Retinal pigment epithelial cell (primary cell): ENCODE data around the gene METTL2A.
A peak's percentile ranks its signal among the peaks of the same experiment; 100 is the strongest.
"Not testable (repeated sequence)": the region's sequence is repeated elsewhere in the genome, so short reads cannot be mapped to it uniquely, and the experiment has no call there.

Experiments
- DNase-seq: peaks from one replicate; pipeline ENCODE4 v3.0.0-alpha.2; 2010; ENCODE audit warnings: low read depth
- H3K4me3 ChIP-seq: 2 replicates; pipeline ENCODE4 v1.5.1; 2011; ENCODE audit warnings: mild to moderate bottlenecking, low read length, control low read depth, moderate library complexity
- CTCF ChIP-seq: conservative IDR thresholded peaks from 2 replicates; pipeline ENCODE4 v1.5.1; 2011; ENCODE audit warnings: low read depth, low read length, control low read depth, inconsistent platforms

METTL2A gene

GRCh38 chr17:62441181-62441580 is 17.5 kb downstream of the METTL2A start:
- not testable (repeated sequence) for H3K4me3 ChIP-seq, DNase-seq

DNA sequence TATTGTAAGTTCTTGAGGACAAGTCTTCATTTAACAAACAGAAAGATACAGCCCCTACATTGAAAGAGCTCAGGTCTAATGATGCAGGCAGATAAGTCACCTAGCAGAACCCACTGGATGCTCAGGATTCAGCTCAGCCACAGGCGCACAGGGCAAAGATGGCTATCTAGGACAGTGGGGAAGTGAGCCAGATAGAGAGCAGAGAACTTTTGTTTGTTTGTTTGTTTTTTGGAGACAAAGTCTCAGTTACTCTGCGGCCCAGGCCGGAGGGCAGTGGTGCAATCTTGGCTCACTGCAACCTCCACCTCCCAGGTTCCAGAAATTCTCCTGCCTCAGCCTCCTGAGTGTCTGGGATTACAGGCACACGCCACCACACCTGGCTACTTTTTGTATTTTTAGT is 20.4 kb downstream of the METTL2A start:
- TF ChIP-seq CTCF = no peak
- DNase-seq = no peak
- no peak overlapping the region for H3K4me3 ChIP-seq

DNA sequence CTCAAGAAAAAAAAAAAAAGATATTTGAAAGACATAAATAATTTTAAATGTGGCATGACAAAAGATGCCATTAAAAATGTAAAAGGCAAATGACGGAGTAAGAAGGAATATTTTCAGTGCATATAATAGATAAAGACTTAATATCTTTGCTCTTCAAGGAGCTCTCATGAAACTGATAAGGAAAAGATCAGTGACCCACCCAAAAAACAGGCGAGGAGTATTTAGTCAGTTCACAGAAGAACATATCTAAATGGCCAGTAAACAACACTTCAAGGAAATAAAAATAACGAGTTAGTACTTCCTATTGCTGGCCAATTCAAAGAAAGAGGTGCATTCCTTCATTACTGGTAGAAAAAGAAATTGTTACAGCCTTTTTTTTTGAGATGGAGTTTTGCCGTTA is 22.1 kb downstream of the METTL2A start:
- H3K4me3 ChIP-seq, DNase-seq: not testable (repeated sequence)

DNA sequence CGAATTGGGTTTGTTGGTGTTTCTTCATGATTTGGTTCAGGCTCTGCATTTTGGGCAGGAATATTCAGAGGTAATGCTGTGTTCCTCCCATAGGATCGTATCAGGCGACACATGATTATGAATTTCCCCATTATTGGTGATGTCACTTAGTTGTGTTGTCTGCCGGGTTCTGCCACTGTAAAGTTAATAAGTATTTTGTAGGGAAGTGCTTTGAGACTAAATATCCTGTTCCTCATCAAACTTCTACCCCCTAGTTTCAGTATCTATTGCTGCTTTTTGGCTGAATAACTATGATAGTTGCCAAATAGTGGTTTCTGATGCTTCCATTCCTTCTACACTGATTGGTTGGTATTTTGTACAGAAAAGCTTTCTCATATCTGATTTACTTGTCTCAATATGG is 28.5 kb downstream of the METTL2A start:
- not testable (repeated sequence) for DNase-seq

DNA sequence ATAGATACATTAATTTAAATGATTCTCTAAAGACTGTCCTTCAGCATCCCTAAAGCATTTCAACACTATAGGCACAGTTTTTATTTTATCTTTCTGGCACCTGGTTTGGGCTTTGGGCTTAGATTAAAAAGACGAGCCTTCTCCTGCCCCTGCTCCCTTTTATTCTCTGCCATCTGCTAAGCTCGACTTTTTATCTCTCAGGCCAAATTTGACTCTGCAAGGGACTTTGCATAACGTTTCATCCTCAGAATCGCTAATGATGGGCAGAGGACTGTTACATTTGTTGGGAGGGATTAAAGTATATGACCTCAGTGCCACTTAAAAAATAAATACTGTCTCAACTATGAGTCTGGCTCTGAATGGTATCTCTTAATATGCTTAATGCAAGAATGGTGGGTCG is 29.3 kb downstream of the METTL2A start:
- DNase-seq, H3K4me3 ChIP-seq: not testable (repeated sequence)

More for the DNA sequence above, 28.5 kb downstream of the METTL2A start:
- not testable (repeated sequence) for H3K4me3 ChIP-seq

GRCh38 chr17:62453656-62454055 is 30.0 kb downstream of the METTL2A start:
- DNase-seq = not testable (repeated sequence)

GRCh38 chr17:62454111-62454510 is 30.4 kb downstream of the METTL2A start:
- DNase-seq, H3K4me3 ChIP-seq: not testable (repeated sequence)

More at GRCh38 chr17:62453656-62454055, 30.0 kb downstream of the METTL2A start:
- not testable (repeated sequence) for H3K4me3 ChIP-seq

DNA sequence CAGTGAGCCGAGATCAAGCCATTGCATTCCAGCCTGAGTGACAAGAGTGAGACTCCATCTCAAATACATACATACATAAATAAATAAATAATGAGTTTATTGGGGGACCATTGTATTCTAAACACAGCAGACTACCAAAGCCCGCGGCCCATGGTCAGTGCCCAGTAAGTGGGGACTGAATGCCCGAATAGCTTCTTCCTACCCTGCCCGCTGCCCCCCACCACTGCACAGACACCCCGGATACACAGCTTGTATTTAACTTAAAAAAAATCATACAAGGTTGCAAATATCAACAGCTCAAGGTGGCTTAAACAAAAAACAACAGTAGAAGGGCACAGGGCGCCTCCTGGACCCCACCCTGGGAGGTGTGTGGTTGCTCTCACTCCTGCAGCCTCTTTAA is 32.3 kb downstream of the METTL2A start:
- TF ChIP-seq CTCF = no peak
- no peak for DNase-seq
- H3K4me3 ChIP-seq = no peak overlapping the region

GRCh38 chr17:62458483-62458882 is 34.8 kb downstream of the METTL2A start:
- H3K4me3 ChIP-seq = not testable (repeated sequence)
- peak; percentile 32 for DNase-seq

DNA sequence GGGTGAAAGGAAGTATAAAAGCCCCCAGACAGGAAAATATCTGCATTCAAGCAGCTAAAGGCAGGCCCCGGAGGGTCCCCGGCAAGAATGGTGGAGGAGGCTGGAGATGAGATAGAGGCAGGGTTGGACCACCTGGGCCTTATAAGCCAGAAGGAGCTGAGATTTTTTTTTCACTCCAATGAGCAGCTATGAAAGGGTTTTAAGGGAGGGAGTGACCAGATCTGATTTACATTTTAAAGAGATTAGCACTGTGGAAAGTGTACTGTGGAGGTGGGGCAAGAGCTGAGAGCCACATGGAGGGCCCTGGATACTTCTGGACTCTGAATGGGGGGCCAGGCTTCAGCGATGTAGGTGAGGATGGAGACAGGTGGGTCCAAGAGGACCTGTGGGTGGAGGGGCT is 40.7 kb downstream of the METTL2A start:
- not testable (repeated sequence) for H3K4me3 ChIP-seq, DNase-seq

- DNase-seq, H3K4me3 ChIP-seq: not testable (repeated sequence)
Measured at GRCh38 chr17:62465271-62465670, 41.6 kb downstream of the METTL2A start.

DNA sequence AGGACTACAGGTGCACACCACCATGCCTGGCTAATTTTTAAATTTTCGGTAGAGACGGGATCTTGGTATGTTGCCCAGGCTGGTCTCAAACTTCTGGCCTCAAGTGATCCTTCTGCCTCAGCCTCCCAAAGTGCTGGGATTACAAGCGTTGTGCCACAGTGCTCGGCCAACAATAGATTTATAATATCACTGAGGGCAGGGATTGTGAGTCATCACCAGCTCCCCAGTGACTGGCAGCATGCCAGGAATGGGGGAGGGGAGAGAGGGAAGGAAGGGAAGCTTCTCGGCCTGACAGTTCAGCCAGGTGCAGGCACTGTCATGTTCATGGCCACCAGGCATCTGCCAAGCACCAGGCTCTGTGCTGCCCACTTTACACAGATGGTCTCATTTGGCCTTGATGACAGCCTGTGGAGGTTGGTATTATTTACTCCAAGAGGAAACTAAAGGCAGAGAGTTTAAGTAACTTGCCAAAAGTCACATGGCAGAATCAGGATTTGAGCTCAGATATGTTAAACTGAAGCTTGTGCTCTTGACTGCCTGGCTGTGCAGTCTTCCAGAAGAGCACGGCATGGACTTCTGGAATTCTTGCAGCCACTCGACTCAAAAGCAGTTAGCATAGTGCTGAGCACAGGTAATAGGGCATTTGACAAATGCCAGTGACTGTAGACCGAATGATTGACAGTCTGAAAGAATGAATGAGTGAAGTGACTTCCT is 47.1 kb downstream of the METTL2A start:
- DNase-seq = peak; percentile 33
- not testable (repeated sequence) for H3K4me3 ChIP-seq

DNA sequence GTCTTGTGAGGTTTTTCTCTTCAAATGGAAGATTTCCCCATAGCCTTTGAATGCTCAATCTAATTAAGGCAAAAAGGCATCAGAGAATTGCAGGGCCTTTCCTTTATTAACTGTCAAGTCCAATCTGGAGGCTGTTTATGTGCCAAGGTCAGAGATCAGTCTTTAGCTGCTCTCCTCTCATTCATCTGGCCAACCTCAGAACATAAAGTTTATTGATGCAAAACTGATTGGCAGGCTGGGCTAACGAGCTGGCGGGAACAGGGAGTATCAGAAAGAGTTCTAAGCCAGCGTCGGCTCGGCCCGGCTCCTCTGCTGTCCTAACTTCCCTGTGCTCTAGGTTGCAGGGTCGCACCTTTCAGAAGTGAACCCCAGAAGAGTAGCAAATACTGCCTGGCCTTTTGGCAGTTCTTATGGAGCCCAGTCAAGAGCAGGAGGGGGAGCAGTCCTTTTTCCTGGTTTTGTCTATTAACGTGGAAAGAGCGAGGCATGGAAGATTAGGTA is 47.7 kb downstream of the METTL2A start:
- not testable (repeated sequence) for H3K4me3 ChIP-seq, DNase-seq

DNA sequence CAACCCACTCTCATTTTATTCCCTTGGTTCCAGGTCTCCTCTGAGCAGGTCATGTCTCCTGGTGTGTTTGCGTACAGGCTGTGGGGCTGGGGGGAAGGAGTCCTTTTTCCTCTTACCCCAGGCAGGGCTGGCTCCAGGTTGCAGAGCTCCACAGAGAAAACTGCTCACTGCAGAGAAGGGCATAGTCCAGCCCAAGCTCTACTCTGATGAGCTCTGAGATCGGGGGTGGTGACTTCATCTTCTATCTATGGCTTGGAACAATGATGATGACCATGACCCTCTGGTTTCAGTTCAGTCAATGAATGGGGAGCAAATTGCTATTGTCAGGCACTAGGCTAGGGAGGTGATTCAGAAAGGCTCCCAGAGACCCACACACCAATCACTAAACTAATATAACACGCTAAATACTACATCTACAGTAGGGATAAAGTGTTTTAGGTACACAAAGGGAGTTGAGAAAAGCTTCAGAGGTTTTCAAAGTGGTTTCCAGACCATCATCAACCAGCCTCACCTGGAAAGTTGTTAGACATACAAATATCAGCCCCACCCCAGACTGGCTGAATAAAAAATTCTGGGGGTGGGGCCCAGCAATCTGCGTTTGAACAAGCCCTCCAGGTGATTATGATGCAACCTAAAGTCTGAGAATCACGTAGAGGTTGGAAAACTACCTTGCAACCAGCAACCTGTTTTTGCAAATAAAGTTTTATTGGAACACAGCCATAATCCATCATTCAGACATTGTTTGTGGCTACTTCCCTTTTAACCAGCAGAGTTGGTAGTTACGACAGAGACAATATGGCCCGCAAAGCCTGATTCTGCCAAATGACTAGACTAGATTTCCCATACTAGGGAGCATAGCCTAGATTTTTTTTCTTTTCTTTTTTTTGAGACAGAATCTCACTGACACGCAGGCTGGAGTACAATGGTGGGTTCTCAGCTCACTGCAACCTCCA is 49.6 kb downstream of the METTL2A start:
- not testable (repeated sequence) for H3K4me3 ChIP-seq

DNA sequence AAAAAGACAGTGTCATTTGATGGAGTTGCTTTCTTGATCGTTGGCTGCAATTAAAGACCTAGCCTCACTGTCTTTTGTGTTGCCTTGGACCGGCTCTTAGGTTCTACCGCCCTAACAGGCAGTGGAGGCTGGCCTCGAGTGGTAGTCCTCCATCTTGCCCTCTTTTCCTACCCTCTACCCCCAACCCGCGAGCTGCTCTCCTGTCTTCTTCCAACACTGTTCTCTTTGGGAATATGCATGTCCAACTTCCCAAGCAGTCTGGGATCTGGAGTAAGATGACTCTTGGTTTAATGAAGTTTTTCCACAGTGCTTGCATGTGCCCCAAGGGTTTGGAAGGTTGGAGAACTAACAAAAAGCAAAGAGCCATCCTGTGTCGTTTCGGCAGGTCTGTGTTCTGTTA is 53.4 kb downstream of the METTL2A start:
- DNase-seq, H3K4me3 ChIP-seq: not testable (repeated sequence)

More for the DNA sequence above, 49.6 kb downstream of the METTL2A start:
- DNase-seq = not testable (repeated sequence)

- not testable (repeated sequence) for DNase-seq
- peak overlapping the region; percentile 51 for H3K4me3 ChIP-seq
Measured at GRCh38 chr17:62477718-62478408, 54.2 kb downstream of the METTL2A start.
